Stimulated activated CD4-positive, alpha-beta T cell treated with anti-CD3 and anti-CD28 coated beads, Interleukin-2, amount 100 ng/mL, for 4 hours (primary cell): ENCODE results near the gene SEMA3E.
"Not testable (repeated sequence)": the region's sequence is repeated elsewhere in the genome, so short reads cannot be mapped to it uniquely, and the experiment has no call there.

Source experiments
- DNase-seq: peaks from one replicate; pipeline ENCODE4 v3.0.0-alpha.2; 2020; ENCODE audit warnings: low read depth

The SEMA3E gene

GRCh38 chr7:83486536-83486935 lies 162.4 kb downstream of the SEMA3E start:
- no peak for DNase-seq

- no peak for DNase-seq
Measured at GRCh38 chr7:83484826-83485225, 164.1 kb downstream of the SEMA3E start.

- DNase-seq, result no peak
Measured at GRCh38 chr7:83484266-83484665, 164.7 kb downstream of the SEMA3E start.

- no peak for DNase-seq
Measured at GRCh38 chr7:83478616-83479015, 170.3 kb downstream of the SEMA3E start.

GRCh38 chr7:83476511-83477050 lies 172.4 kb downstream of the SEMA3E start:
- DNase-seq, result no peak

GRCh38 chr7:83475420-83475819 lies 173.5 kb downstream of the SEMA3E start:
- DNase-seq, result no peak

GRCh38 chr7:83472376-83472775 lies 176.6 kb downstream of the SEMA3E start:
- DNase-seq, result no peak

GRCh38 chr7:83469491-83469890 lies 179.4 kb downstream of the SEMA3E start:
- DNase-seq, result no peak

GRCh38 chr7:83469076-83469475 lies 179.9 kb downstream of the SEMA3E start:
- no peak for DNase-seq

- no peak for DNase-seq
Measured at GRCh38 chr7:83468251-83468739, 180.6 kb downstream of the SEMA3E start.

GRCh38 chr7:83467493-83467892 lies 181.4 kb downstream of the SEMA3E start:
- no peak for DNase-seq

GRCh38 chr7:83466956-83467355 lies 182.0 kb downstream of the SEMA3E start:
- no peak for DNase-seq

- no peak for DNase-seq
Measured at GRCh38 chr7:83466187-83466923, 182.6 kb downstream of the SEMA3E start.

- no peak for DNase-seq
Measured at GRCh38 chr7:83465643-83466042, 183.3 kb downstream of the SEMA3E start.

- not testable (repeated sequence) for DNase-seq
Measured at GRCh38 chr7:83461820-83462219, 187.1 kb downstream of the SEMA3E start.

GRCh38 chr7:83459930-83460653 lies 188.8 kb downstream of the SEMA3E start:
- DNase-seq, result not testable (repeated sequence)

GRCh38 chr7:83459101-83459929 lies 189.6 kb downstream of the SEMA3E start:
- DNase-seq, result not testable (repeated sequence)

GRCh38 chr7:83457022-83457892 lies 191.7 kb downstream of the SEMA3E start:
- DNase-seq, result no peak

GRCh38 chr7:83456413-83456812 lies 192.5 kb downstream of the SEMA3E start:
- DNase-seq, result no peak

GRCh38 chr7:83455612-83456011 lies 193.3 kb downstream of the SEMA3E start:
- no peak for DNase-seq

GRCh38 chr7:83452256-83452655 lies 196.7 kb downstream of the SEMA3E start:
- no peak for DNase-seq
